HFFc6 (cell line): ENCODE measurements around the gene EVPL. TPM values are rescaled to one million over a fixed set of nuclear protein-coding genes. Genes with fewer than 3 reads are reported as not detected.
"Not testable (repeated sequence)": the region's sequence is repeated elsewhere in the genome, so short reads cannot be mapped to it uniquely, and the experiment has no call there.

Experiments
- DNase-seq: peaks from one replicate; pipeline ENCODE4 v3.0.0-alpha.2; 2018
- H3K27ac Mint-ChIP-seq: 2 replicates; pipeline ENCODE4 v1.8.0; 2020; ENCODE audit warnings: mild to moderate bottlenecking, mixed read lengths
- H3K27me3 Mint-ChIP-seq: 2 replicates; pipeline ENCODE4 v1.8.0; 2021; ENCODE audit warnings: mild to moderate bottlenecking, moderate library complexity, mixed read lengths; ENCODE audit not compliant: insufficient read depth
- H3K36me3 Mint-ChIP-seq: 2 replicates; pipeline ENCODE4 v1.8.0; 2021; ENCODE audit warnings: low read depth, mixed read lengths
- H3K4me1 Mint-ChIP-seq: 2 replicates; pipeline ENCODE4 v1.8.0; 2020; ENCODE audit warnings: low read depth, mixed read lengths
- H3K4me3 Mint-ChIP-seq: 2 replicates; pipeline ENCODE4 v1.8.0; 2020; ENCODE audit warnings: mild to moderate bottlenecking, moderate library complexity, mixed read lengths
- H3K9me3 Mint-ChIP-seq: 2 replicates; pipeline ENCODE4 v1.8.0; 2020; ENCODE audit warnings: mild to moderate bottlenecking, mixed read lengths
- CTCF ChIP-seq: fragments of 200-600 bp; sonication (generic); IDR thresholded peaks from 2 replicates; pipeline ENCODE4 v1.5.0; 2021; ENCODE audit warnings: antibody characterized with exemption, mild to moderate bottlenecking
- total RNA-seq, 6 experiments: library from RNA; stranded (reverse); fragmentation: NEBNext Ultra II Directional; extraction: Animal tissue kit (Norgen Biotek cat#: 25700); gene quantifications; 2 replicates in 1 of 6; 3 replicates in 5 of 6; pipeline ENCODE4 v1.2.3, GENCODE V29; 2021

The EVPL gene
- total RNA-seq, 6 experiments from 2014 or later, result not detected

DNA sequence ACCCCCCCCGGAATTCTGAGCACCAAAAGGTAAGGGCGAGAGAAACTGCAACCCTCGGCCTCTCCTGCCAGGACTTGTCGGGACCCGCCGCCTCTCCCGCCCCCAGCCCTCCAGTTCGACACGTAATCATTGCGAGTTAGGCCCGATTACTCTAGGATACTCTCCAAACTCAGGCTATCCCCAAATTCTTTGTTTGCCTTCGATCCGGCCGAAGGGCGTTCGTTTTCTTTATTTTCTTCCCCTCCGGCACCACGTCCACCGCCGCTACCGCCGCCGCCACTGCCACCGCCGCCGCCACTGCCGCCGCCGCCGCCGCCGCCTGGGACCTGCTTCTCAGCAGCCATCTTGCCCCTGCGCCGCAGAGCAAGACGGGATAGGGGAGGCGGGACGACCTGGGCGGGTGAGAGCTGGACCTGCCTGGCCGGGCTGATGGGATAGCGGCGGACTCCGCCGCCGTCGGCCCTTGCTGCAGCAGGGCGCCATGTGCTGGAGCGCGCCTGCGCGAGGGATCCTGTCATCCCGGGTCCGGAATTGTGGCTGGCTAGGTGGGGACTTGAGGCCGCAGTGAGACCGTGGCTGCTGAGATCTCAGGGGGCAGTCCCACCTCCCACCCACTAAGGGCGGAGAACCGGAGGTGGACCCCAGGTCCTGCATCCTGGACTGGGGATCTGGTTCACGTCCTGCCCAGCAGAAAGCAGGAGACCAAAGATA lies 45.2 kb upstream of the EVPL start, which contains the start of gene SRP68:
SRP68 (minus strand) TSS at position 370 of the 711 bp plus-strand sequence; CDS start at position 344, 26 bp downstream.
- TF ChIP-seq CTCF, result no peak
- Mint-ChIP-seq H3K9me3 (no peaks in the 10 kb centered on the region), H3K36me3 (peaks cover 8% of the 10 kb centered on the region), H3K4me3 (peak within 1 kb of the TSS; percentile 98), H3K27ac (peak within 1 kb of the TSS; percentile 86), H3K27me3 (peaks cover 26% of the 10 kb centered on the region), H3K4me1 (peaks cover 26% of the 10 kb centered on the region)
- DNase-seq, result peak; percentile 91

- TF ChIP-seq CTCF, result no peak
- peak overlapping the region; percentile 86 for H3K27ac Mint-ChIP-seq
- DNase-seq, result no peak
- H3K36me3 Mint-ChIP-seq, result peaks cover 12% of the 10 kb centered on the region
- H3K4me1 Mint-ChIP-seq, result peaks cover 26% of the 10 kb centered on the region
- H3K4me3 Mint-ChIP-seq, result peak overlapping the region; percentile 98
- H3K9me3 Mint-ChIP-seq, result no peaks in the 10 kb centered on the region
- peaks cover 20% of the 10 kb centered on the region for H3K27me3 Mint-ChIP-seq
Measured at GRCh38 chr17:76071531-76072147, 44.5 kb upstream of the EVPL start.

GRCh38 chr17:76065775-76066174 lies 38.7 kb upstream of the EVPL start:
- no peak for DNase-seq
- Mint-ChIP-seq H3K27me3 (no peaks in the 10 kb centered on the region), H3K4me1 (peaks cover 7% of the 10 kb centered on the region), H3K4me3 (no peak overlapping the region), H3K27ac (no peak overlapping the region), H3K36me3 (peaks cover 23% of the 10 kb centered on the region), H3K9me3 (no peaks in the 10 kb centered on the region)
- TF ChIP-seq CTCF, result no peak

DNA sequence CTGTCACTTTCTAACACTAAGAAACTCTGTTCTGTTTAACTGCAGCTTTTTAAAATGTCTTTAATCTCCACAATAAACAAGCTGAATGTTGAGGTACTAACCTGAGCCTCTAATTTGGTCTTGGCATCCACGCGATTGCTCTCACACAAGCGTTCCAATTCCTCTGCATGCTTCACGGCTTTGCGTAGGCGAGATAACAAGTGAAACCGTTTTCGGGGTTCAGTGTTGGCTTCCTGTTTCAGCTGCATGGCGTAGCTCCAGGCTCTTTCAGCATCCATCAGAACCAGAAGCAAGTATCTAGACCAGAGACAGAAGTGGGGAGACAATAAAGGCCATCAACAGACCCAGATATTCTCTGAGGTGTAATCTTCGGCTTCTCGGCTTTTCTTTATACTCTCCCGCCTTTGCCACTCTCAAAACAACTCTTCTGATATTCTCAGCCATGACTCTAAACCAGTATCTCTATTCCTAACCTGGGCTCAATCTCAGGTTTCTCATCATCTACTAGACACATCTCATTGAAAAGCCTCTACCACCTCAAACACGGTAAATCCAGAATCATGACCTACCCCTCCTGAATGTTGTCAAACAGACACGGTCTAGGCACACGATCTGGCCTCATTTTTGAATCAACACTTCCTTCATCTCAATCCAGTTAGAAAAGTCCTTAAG lies 36.9 kb upstream of the EVPL start:
- no peaks in the 10 kb centered on the region for H3K9me3 Mint-ChIP-seq
- H3K4me3 Mint-ChIP-seq, result no peak overlapping the region
- H3K36me3 Mint-ChIP-seq, result peaks cover 29% of the 10 kb centered on the region
- H3K27me3 Mint-ChIP-seq, result no peaks in the 10 kb centered on the region
- TF ChIP-seq CTCF, result no peak
- DNase-seq, result no peak
- no peak overlapping the region for H3K27ac Mint-ChIP-seq
- H3K4me1 Mint-ChIP-seq, result no peaks in the 10 kb centered on the region

DNA sequence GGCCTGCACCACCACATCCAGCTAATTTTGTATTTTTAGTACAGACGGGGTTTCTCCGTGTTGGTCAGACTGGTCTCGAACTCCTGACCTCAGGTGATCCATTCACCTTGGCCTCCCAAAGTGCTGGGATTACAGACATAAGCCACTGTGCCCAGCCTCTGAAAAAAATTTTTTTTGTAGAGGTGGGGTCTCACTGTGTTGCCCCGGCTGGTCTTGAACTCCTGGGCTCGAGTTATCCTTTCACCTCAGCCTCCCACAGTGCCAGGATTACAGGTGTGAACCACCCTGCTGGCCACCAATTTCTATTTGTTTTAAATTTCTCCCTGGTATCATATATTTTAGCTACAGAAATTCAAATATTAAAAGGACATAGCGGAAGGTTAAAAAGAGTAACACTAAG lies 31.2 kb upstream of the EVPL start:
- Mint-ChIP-seq H3K4me1 (peaks cover 12% of the 10 kb centered on the region), H3K36me3 (peaks cover 51% of the 10 kb centered on the region)
- not testable (repeated sequence) for H3K4me3 Mint-ChIP-seq, H3K27me3 Mint-ChIP-seq, DNase-seq, H3K9me3 Mint-ChIP-seq, H3K27ac Mint-ChIP-seq

DNA sequence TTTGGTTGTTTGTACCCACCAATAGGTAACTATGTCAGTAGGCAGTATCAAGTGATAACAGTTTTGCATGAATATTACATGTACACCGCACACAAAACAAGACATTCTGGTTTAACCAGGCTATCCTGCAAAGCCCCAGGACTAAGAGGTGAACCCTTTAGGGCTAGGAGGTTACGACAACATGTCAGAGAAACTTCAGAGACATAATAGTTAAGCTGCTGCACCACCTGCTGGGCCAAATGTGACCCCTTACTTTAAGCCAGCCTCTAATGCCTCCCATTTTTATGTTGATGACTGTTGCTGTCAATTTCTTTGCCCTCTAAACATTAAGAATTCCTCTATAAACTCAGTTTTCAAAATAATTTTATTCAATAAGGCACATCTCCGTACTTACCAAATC lies 29.8 kb upstream of the EVPL start:
- Mint-ChIP-seq H3K36me3 (peaks cover 52% of the 10 kb centered on the region), H3K27ac (no peak overlapping the region), H3K4me3 (no peak overlapping the region), H3K27me3 (no peaks in the 10 kb centered on the region), H3K9me3 (no peaks in the 10 kb centered on the region), H3K4me1 (peaks cover 14% of the 10 kb centered on the region)
- no peak for TF ChIP-seq CTCF
- no peak for DNase-seq
